T47D (cell line): ENCODE data around the gene NOL3.
A peak's percentile ranks its signal among the peaks of the same experiment; 100 is the strongest.

Source experiments
- DNase-seq, 2 experiments: peaks; one replicate each; pipeline versions ENCODE4 v3.0.0 to v3.0.0-alpha.2; 2011 to 2012; ENCODE audit warnings: low read depth in 1 of 2, low spot score in 1 of 2
- JUND ChIP-seq: IDR thresholded peaks from 2 replicates; pipeline ENCODE4 v1.6.1; 2012; ENCODE audit warnings: low read depth
- in situ Hi-C: cut with HindIII; loops from 2 replicates; pipeline ENCODE4 v1.10.0; 2016; ENCODE audit warnings: low sequenced_read_pairs, low pct_unique_long_range_greater_than_20kb

The NOL3 gene

DNA sequence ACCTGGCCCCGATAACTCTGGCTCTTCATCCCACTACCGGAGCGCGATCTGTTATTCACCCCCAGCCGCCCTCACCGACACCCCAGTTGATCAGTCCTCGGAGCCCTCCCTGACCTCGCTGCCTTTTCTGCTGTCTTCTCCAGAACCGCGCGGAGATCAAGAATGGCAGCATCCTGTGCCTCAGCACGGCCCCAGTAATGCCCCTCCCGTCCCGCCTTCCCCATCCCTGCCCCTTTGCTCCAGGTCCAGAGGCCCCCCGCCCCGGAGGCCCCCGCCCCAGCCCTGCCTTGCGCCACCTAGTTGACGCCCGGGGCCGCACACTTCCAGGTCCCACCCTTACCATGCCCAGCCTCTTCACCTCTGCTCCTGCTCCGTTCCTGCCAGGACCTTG, 29.5 kb downstream of the NOL3 start:
- TF ChIP-seq JUND, result no peak
- in situ Hi-C loops, result no loop called here
- DNase-seq, result no peak

DNA sequence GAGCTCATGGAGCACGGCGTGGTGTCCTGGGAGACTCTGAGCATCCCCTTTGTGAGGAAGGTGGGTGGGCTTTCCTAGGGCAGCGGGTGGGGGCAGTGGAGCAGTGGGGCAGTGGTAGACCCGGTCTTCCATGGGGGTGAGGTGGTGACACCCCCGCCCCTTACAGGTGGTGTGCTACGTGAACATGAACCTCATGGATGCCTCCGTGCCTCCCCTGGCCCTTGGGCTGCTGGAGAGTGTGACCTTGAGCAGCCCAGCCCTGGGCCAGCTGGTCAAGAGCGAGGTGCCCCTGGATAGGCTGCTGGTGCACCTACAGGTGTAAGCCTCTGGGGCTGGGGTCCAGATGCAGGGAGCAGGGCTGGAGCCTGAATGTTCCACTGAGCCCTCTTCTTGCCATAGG, 30.2 kb downstream of the NOL3 start:
- DNase-seq, result no peak
- in situ Hi-C loops, result no loop called here
- no peak for TF ChIP-seq JUND

DNA sequence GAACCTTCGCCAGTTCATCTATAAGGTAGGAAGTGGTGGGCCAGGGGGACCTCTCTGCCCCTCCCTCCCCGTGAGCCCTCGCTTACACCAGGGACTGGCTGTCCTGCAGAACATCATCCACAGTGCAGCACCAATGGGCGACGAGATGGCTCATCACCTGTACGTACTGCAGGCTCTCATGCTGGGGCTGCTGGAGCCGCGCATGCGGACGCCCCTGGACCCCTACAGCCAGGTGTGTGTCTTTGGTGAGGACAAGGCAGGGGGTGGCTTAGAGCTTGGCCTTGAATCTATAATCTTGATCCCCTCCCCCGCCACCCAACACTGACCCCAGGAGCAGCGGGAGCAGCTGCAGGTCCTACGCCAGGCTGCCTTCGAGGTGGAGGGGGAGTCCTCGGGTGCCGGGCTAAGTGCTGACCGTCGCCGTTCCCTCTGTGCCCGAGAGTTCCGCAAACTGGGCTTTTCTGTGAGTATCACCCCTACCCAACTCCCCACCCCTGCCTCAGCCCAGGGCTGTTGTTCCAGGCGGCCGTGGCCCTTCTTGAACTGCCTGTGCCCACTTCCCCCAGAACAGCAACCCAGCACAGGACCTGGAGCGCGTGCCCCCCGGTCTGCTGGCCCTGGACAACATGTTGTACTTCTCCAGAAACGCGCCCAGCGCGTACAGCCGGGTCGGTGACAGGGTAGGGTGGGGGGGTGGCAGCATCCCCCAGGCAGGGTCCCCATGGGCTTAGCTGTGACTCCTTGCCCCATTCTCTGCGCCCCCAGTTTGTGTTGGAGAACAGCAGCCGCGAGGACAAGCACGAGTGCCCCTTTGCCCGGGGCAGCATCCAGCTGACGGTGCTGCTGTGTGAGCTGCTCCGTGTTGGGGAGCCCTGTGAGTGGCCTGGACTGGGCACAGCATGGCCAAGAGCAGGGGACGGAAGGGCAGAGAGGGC, 31.3 kb downstream of the NOL3 start:
- TF ChIP-seq JUND, result no peak
- DNase-seq, result no peak
- in situ Hi-C loops, result no loop called here

- in situ Hi-C loops, result no loop called here
- TF ChIP-seq JUND, result no peak
- DNase-seq, result no peak
Observed at GRCh38 chr16:67202426-67202825, 32.1 kb downstream of the NOL3 start.

DNA sequence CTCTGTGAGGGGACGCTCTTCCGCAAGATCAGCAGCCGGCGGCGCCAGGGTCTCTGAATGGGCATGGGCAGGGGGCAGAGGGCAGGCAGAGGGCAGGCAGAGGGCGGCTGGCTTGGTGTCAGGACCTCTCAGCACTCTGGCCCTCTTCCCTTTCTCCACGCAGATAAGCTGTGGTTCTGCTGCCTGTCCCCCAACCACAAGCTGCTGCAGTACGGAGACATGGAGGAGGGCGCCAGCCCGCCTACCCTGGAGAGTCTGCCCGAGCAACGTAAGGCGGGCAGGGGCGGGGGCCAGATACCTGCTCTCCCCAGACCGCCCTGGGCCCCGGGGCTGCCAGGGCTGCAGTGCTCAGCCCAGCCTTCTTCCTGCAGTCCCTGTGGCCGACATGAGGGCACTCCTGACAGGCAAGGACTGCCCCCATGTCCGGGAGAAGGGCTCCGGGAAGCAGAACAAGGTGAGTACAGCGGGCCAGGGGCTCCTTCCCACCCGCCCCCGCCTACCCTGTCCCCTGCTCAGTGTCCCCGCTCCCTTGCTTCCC, 32.7 kb downstream of the NOL3 start:
- in situ Hi-C loops, result no loop called here
- TF ChIP-seq JUND, result no peak
- DNase-seq, result no peak

DNA sequence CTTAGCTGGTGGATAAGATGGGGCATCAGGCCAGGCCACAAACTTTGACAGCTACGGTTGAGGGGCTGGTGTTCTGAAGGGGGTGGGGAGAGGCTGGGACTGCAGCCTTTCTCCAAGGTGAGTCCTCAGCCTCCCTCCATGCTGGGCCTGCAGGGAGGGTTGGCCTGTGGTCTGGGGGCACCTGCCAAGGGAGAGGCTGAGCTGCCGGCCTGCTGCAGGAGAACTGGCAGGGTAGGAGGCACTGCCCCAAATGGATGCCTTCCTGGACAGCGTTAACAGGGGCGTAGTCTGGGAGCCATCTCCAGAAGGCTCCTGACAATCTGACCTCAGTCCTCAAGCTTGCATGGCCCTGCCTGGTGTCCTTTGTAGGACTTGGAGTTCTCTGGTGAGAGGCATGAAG, 33.7 kb downstream of the NOL3 start:
- no peak for DNase-seq
- TF ChIP-seq JUND, result no peak
- in situ Hi-C loops, result no loop called here

DNA sequence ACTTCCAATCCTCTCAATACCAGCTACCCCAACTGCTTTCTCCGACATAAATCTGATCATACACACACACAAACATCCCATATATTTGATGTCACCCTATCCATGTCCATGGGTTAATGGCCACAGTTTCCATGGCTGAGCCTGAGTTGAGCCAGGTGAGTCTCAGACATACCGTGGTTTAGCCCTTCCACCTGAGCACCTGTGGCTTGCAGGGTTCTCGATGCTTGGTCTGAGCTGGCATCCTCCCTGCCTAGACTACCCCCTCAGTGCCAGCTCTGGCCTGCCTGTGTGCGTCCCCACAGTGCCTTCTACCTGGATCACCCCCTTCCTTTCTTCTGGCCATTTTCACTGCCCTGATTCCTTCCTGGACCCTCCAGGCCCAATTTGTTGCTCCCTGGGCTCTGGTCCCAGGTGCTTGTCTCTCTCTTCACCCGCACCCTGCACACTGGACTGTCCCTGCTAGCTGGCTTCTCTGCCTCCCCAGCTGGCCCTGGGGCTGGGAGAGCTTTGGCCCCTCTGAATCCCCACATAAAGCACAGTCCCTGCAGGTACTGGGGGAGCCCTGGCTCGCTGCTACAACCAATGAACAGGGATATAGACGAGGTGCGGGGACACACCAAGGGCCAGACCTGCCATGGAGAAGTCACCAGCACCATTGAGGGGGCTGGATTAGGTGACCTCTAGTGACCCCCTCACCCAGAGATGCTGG, 35.9 kb downstream of the NOL3 start:
- DNase-seq, result no peak
- TF ChIP-seq JUND, result no peak
- in situ Hi-C loops, result no loop called here

DNA sequence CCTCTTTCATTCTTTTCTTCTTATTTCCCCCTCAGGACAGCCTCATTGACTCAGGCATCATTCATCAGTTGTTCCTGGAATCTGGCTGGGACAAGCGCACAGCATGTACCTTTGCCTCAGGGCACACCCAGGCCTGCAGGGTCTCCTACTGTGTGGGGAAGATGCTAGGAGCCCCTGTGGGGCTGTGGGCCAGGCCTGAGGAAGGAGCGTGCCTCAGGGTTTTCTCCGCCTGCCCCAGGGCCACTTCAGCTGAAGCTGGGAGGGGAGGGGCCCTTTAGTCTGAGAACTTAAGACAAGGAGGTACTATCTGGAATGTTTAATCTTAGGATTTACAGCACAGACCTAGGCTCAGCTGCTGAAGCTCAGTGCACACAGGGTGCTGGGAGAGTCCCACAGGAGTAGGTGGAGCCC, 36.5 kb downstream of the NOL3 start:
- DNase-seq, result no peak
- TF ChIP-seq JUND, result no peak
- in situ Hi-C loops, result no loop called here

DNA sequence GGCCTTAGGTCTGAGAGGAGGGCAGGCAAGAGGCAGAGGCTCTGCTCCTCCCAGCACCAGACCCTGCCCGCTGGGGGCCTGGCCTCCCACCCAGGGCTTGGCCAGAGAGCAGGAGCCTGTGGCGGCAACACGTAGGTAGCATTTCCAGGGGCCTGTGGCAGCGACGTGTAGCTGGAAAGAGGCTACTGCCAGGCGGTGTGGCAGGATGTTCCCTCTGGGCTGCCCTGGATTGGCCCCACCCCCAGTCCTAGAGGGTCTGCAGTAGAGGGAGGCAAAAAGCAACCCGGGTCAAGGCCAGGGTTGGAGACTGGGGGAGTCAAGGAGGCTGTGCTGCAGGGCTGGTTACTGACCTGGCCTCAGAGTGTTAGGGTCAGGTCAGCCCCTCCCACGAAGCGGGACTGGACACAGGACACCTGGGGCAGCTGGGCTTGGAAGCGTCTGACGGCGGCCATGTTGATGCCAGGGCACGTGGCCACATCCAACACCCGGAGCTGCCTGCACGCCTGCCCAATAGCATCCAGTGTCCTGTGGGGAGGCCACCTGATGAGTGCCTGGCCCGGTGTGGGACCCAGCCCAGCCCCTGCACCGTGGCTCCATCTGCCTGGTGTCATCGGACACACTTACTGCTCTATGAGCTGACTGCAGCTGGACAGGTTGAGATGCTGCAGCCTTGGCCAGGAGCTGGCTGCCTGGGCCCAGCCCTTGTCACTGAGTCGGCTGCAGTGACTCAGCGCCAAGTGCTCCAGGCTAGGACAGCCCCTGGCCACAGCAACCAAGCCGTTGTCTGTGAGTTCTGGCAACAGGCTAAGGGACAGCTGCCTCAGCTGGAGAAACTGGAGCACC, 37.1 kb downstream of the NOL3 start:
- DNase-seq, result peak in 1 of 2 experiments; percentile 40
- no peak for TF ChIP-seq JUND
- in situ Hi-C loops, result no loop called here

GRCh38 chr16:67208154-67208896, 38.0 kb downstream of the NOL3 start:
- no peak for DNase-seq
- in situ Hi-C loops, result no loop called here
- TF ChIP-seq JUND, result no peak

- DNase-seq, result no peak
- TF ChIP-seq JUND, result no peak
- in situ Hi-C loops, result no loop called here
Observed at GRCh38 chr16:67209565-67209964, 39.2 kb downstream of the NOL3 start.
